Kidney (tissue), 14 donors: ENCODE measurements around the gene AANAT. TPM values are rescaled to one million over a fixed set of nuclear protein-coding genes. Genes with fewer than 3 reads are reported as not detected.

Experiments
- DNase-seq, 5 donors: peaks; one replicate each; pipeline ENCODE4 v3.0.0-alpha.2; 2013 to 2020
- FAIRE-seq: peaks from 2 replicates; lab custom pipeline; 2012; peaks lifted over from hg19 to GRCh38; lab: Jason Lieb, UNC
- H3K27ac ChIP-seq, 2 donors: one replicate each; pipeline ENCODE4 v1.7.0; 2013; ENCODE audit warnings: low read depth in 2 of 2, low read length in 2 of 2, inconsistent platforms in 1 of 2
- H3K27me3 ChIP-seq: one replicate; pipeline ENCODE4 v1.7.1; 2013; ENCODE audit warnings: low read length, inconsistent platforms; ENCODE audit not compliant: control insufficient read depth, insufficient read depth
- H3K36me3 ChIP-seq, 3 donors: one replicate each; pipeline versions ENCODE4 v1.7.0 to v1.7.1; 2013; ENCODE audit warnings: low read length in 3 of 3, control low read depth in 1 of 3, inconsistent platforms in 1 of 3; ENCODE audit not compliant: insufficient read depth in 3 of 3, control insufficient read depth in 2 of 3
- H3K4me1 ChIP-seq, 3 donors: one replicate each; pipeline versions ENCODE4 v1.7.0 to v1.7.1; 2013; ENCODE audit warnings: low read length in 3 of 3, inconsistent platforms in 1 of 3, low read depth in 1 of 3; ENCODE audit not compliant: control insufficient read depth in 2 of 3, insufficient read depth in 2 of 3
- H3K4me3 ChIP-seq, 3 donors: one replicate each; pipeline versions ENCODE4 v1.7.0 to v1.8.1; 2013; ENCODE audit warnings: low read length in 3 of 3, control low read depth in 1 of 3, inconsistent platforms in 1 of 3
- H3K9ac ChIP-seq, 3 donors: one replicate each; pipeline versions ENCODE4 v1.7.0 to v1.7.1; 2013; ENCODE audit warnings: low read length in 3 of 3, control low read depth in 1 of 3, inconsistent platforms in 1 of 3
- H3K9me3 ChIP-seq, 3 donors: one replicate each; pipeline versions ENCODE4 v1.7.0 to v1.7.1; 2013; ENCODE audit warnings: low read length in 3 of 3, control low read depth in 1 of 3, inconsistent platforms in 1 of 3; ENCODE audit not compliant: control insufficient read depth in 2 of 3, insufficient read depth in 1 of 3
- CTCF ChIP-seq: IDR thresholded peaks from 3 replicates; pipeline ENCODE4 v1.5.1; 2012; ENCODE audit warnings: mild to moderate bottlenecking, moderate library complexity, borderline replicate concordance; ENCODE audit not compliant: insufficient read depth; ENCODE audit errors: extremely low read depth
- intact Hi-C: fragments of 100-400 bp; cut with DNase I; formaldehyde crosslinking; loops from one replicate; pipeline ENCODE4 v1.11.1; 2022
- polyA plus RNA-seq: library from polyadenylated mRNA; stranded (reverse); fragments of 350-450 nt; fragmentation: Illumina TruSeq; extraction: RNeasy Lipid Tissue Mini Kit (QIAGEN cat#74804); gene quantifications from one replicate; pipeline ENCODE4 v1.2.3, GENCODE V29; 2014; ENCODE audit warnings: low read depth, low replicate concordance; ENCODE audit not compliant: insufficient read depth
- total RNA-seq: library from RNA; stranded (reverse); fragmentation: NEBNext Ultra II Directional; extraction: Animal tissue kit (Norgen Biotek cat#: 25700); gene quantifications from one replicate; pipeline ENCODE4 v1.2.1, GENCODE V29; 2021
- donor health status: control.
- donor health status: control.
- donor health status: control.
- donor health status: control.
- donor health status: control.
- donor health status: DM: yes; HTN: yes; CAD: no.
- donor health status: Normal renal cell carcinoma (clear cell type).

Gene AANAT
- total and polyA plus RNA-seq, 2 donors from 2014 or later = not detected

- Histone ChIP-seq H3K4me1 (peaks cover 0 to 45% (median 24%) of the 10 kb centered on the region in 3 donors), H3K9me3 (no peaks in the 10 kb centered on the region), H3K9ac (no peak overlapping the region), H3K4me3 (no peak overlapping the region), H3K27me3 (no peaks in the 10 kb centered on the region), H3K27ac (no peak overlapping the region), H3K36me3 (no peaks in the 10 kb centered on the region)
- FAIRE-seq = no peak
- DNase-seq = no peak
- no peak for TF ChIP-seq CTCF
- intact Hi-C loops = no loop called here
Measured at GRCh38 chr17:76495663-76496400, 28.4 kb downstream of the AANAT start.

GRCh38 chr17:76496464-76496863 lies 29.1 kb downstream of the AANAT start:
- intact Hi-C loops = no loop called here
- no peak overlapping the region for H3K4me3 ChIP-seq
- no peaks in the 10 kb centered on the region for H3K36me3 ChIP-seq
- no peaks in the 10 kb centered on the region for H3K9me3 ChIP-seq
- no peak for FAIRE-seq
- no peak for TF ChIP-seq CTCF
- no peak for DNase-seq
- H3K27ac ChIP-seq = no peak overlapping the region
- H3K4me1 ChIP-seq = peaks cover 0 to 45% (median 24%) of the 10 kb centered on the region in 3 donors
- H3K9ac ChIP-seq = no peak overlapping the region
- no peaks in the 10 kb centered on the region for H3K27me3 ChIP-seq

- Histone ChIP-seq H3K4me3 (no peak overlapping the region), H3K4me1 (peaks cover 0 to 49% (median 24%) of the 10 kb centered on the region in 3 donors), H3K9me3 (no peaks in the 10 kb centered on the region), H3K36me3 (no peaks in the 10 kb centered on the region), H3K27ac (peak overlapping the region; percentile 62 to 89), H3K27me3 (no peaks in the 10 kb centered on the region), H3K9ac (peak overlapping the region in 1 of 3 donors; percentile 53)
- FAIRE-seq (no peak), DNase-seq (no peak)
- no peak for TF ChIP-seq CTCF
- intact Hi-C loops = no loop called here
Measured at GRCh38 chr17:76497699-76497978, 30.2 kb downstream of the AANAT start.
